SK-N-SH (cell line): ENCODE data around the gene PRLH. TPM values are rescaled to one million over a fixed set of nuclear protein-coding genes. Genes with fewer than 3 reads are reported as not detected.

ENCODE experiments used
- CTCF ChIA-PET: fragments of 300-600, 350-600 bp; formaldehyde crosslinking; extraction: SDS; loops from one replicate; lab custom pipeline; 2021; lab: Yijun Ruan, JAX
- POLR2A ChIA-PET: fragments of 350-600 bp; sonication (Branson Sonifier 250); formaldehyde crosslinking; extraction: SDS; loops from one replicate; lab custom pipeline; 2020; ENCODE audit warnings: antibody characterized with exemption, inconsistent platforms; lab: Yijun Ruan, JAX
- DNase-seq: peaks from one replicate; pipeline ENCODE4 v3.0.0; 2012
- H2AFZ ChIP-seq: fragments of 200-600 bp; sonication (generic); 2 replicates; pipeline ENCODE4 v1.8.1; 2016; ENCODE audit warnings: antibody characterized with exemption, mild to moderate bottlenecking, low read depth
- H3F3A ChIP-seq: fragments of 200-600 bp; sonication (generic); replicated peaks from 2 replicates; pipeline ENCODE3; 2016; ENCODE audit warnings: antibody characterized with exemption, mild to moderate bottlenecking; ENCODE audit not compliant: insufficient read depth
- H3K27ac ChIP-seq, 2 experiments: fragments of 200-500 bp in 1 of 2; fragments of 200-600 bp in 1 of 2; sonication (Bioruptor generic) in 1 of 2; sonication (generic), shearing (Covaris generic) in 1 of 2; 2 replicates each; pipeline versions ENCODE4 v1.5.1 to v1.6.1; 2014 to 2016; ENCODE audit warnings: low read depth in 2 of 2, inconsistent platforms in 1 of 2, low read length in 1 of 2, mild to moderate bottlenecking in 1 of 2, mixed read lengths in 1 of 2
- H3K27me3 ChIP-seq: fragments of 200-600 bp; sonication (generic), shearing (Covaris generic); 2 replicates; pipeline ENCODE4 v1.6.1; 2016; ENCODE audit warnings: mixed run types; ENCODE audit not compliant: insufficient read depth
- H3K36me3 ChIP-seq, 2 experiments: fragments of 200-500 bp in 1 of 2; fragments of 200-600 bp in 1 of 2; sonication (Bioruptor generic) in 1 of 2; sonication (generic) in 1 of 2; replicated peaks in 1 of 2; 2 replicates each; pipeline versions ENCODE3 to v1.5.1; 2014 to 2016; ENCODE audit warnings: low read length in 1 of 2, mild to moderate bottlenecking in 1 of 2; ENCODE audit not compliant: insufficient read depth in 2 of 2, control insufficient read depth in 1 of 2
- H3K4me1 ChIP-seq, 2 experiments: fragments of 200-500 bp in 1 of 2; fragments of 200-600 bp in 1 of 2; sonication (Bioruptor generic) in 1 of 2; sonication (generic), shearing (Covaris generic) in 1 of 2; 2 replicates each; pipeline versions ENCODE4 v1.5.1 to v1.6.1; 2014 to 2016; ENCODE audit warnings: low read depth in 1 of 2, low read length in 1 of 2, mixed run types in 1 of 2; ENCODE audit not compliant: insufficient read depth in 2 of 2, control insufficient read depth in 1 of 2
- H3K4me2 ChIP-seq: fragments of 200-600 bp; sonication (generic), shearing (Covaris generic); 2 replicates; pipeline ENCODE4 v1.6.1; 2017; ENCODE audit warnings: mixed run types
- H3K4me3 ChIP-seq, 2 experiments: fragments of 200-500 bp in 1 of 2; fragments of 200-600 bp in 1 of 2; sonication (Bioruptor generic) in 1 of 2; sonication (generic), shearing (Covaris generic) in 1 of 2; 2 replicates each; pipeline versions ENCODE4 v1.5.1 to v1.8.1; 2014 to 2016; ENCODE audit warnings: low read depth in 2 of 2, inconsistent platforms in 1 of 2, low read length in 1 of 2, mild to moderate bottlenecking in 1 of 2, mixed read lengths in 1 of 2, moderate library complexity in 1 of 2
- H3K79me2 ChIP-seq: fragments of 200-600 bp; sonication (generic); 2 replicates; pipeline ENCODE4 v1.8.1; 2017; ENCODE audit warnings: mild to moderate bottlenecking; ENCODE audit not compliant: insufficient read depth
- H3K9ac ChIP-seq: fragments of 200-600 bp; sonication (generic); 2 replicates; pipeline ENCODE4 v1.6.1; 2017; ENCODE audit warnings: mixed run types
- H3K9me2 ChIP-seq: fragments of 200-600 bp; sonication (generic); 2 replicates; pipeline ENCODE4 v1.6.1; 2017; ENCODE audit warnings: mixed run types
- H3K9me3 ChIP-seq: fragments of 200-600 bp; sonication (generic); 2 replicates; pipeline ENCODE4 v1.6.1; 2017; ENCODE audit warnings: mixed run types, mild to moderate bottlenecking, moderate library complexity
- H4K20me1 ChIP-seq: fragments of 200-600 bp; sonication (generic); 2 replicates; pipeline ENCODE4 v1.6.1; 2017; ENCODE audit warnings: mild to moderate bottlenecking, mixed run types; ENCODE audit not compliant: insufficient read depth
- EP300 ChIP-seq, 2 experiments: IDR thresholded peaks; 2 replicates each; pipeline versions ENCODE4 v1.4.0 to v1.6.1; 2012; ENCODE audit warnings: borderline replicate concordance in 1 of 2, low read depth in 1 of 2, low read length in 1 of 2
- FOXJ3 ChIP-seq: sonication (generic); formaldehyde crosslinking; IDR thresholded peaks from 2 replicates; pipeline ENCODE4 v1.5.1; 2020; ENCODE audit warnings: mild to moderate bottlenecking, missing genetic modification reagents
- GABPA ChIP-seq: IDR thresholded peaks from 2 replicates; pipeline ENCODE4 v1.4.0; 2012; ENCODE audit warnings: low read depth, mild to moderate bottlenecking
- GATA2 ChIP-seq: sonication (generic); formaldehyde crosslinking; IDR thresholded peaks from 2 replicates; pipeline ENCODE4 v1.5.0; 2020; ENCODE audit warnings: mild to moderate bottlenecking, missing genetic modification reagents
- JUND ChIP-seq: IDR thresholded peaks from 2 replicates; pipeline ENCODE4 v1.4.0; 2012
- RXRA ChIP-seq: IDR thresholded peaks from 2 replicates; pipeline ENCODE4 v1.4.0; 2012; ENCODE audit warnings: low read depth, mild to moderate bottlenecking, borderline replicate concordance
- SMC3 ChIP-seq: IDR thresholded peaks from 2 replicates; pipeline ENCODE4 v1.6.1; 2012; ENCODE audit warnings: low read depth, low read length, improper control_type of control experiment
- TAF1 ChIP-seq: IDR thresholded peaks from 2 replicates; pipeline ENCODE4 v1.6.1; 2012; ENCODE audit warnings: low read depth, mild to moderate bottlenecking, low read length, moderate library complexity, borderline replicate concordance
- TEAD4 ChIP-seq: IDR thresholded peaks from 2 replicates; pipeline ENCODE4 v1.4.0; 2012; ENCODE audit warnings: mild to moderate bottlenecking, borderline replicate concordance; ENCODE audit not compliant: insufficient read depth
- WGBS: methylation state at CpG from one replicate; pipeline ENCODE4 v1.1.6; 2017; ENCODE audit warnings: low lambda C conversion rate; 5-methylcytosine and 5-hydroxymethylcytosine counted together
- polyA plus RNA-seq, 3 experiments: library from polyadenylated mRNA; depleted of rRNA; stranded (reverse); fragments of >200 nt; gene quantifications; 2 replicates each; pipeline ENCODE4 v1.2.3, GENCODE V29; 2012
- TF ChIP-seq, protein P1 (sequence below): fragments of 150-350 bp; IDR thresholded peaks from 2 replicates; pipeline ENCODE4 v1.6.1; 2017; ENCODE audit warnings: antibody characterized with exemption, low read length, low read depth, borderline replicate concordance
- TF ChIP-seq, protein P2 (sequence below): IDR thresholded peaks from 2 replicates; pipeline ENCODE4 v1.6.1; 2012; ENCODE audit warnings: mild to moderate bottlenecking, low read depth, low read length, moderate library complexity
- TF ChIP-seq, protein P3 (sequence below): fragments of 150-350 bp; IDR thresholded peaks from 2 replicates; pipeline ENCODE4 v1.6.1; 2016; ENCODE audit warnings: mild to moderate bottlenecking, low read depth, low read length

Gene PRLH
- polyA plus RNA-seq, 1 of the 3 experiments (the other 2 are of a cell fraction), result not detected

DNA sequence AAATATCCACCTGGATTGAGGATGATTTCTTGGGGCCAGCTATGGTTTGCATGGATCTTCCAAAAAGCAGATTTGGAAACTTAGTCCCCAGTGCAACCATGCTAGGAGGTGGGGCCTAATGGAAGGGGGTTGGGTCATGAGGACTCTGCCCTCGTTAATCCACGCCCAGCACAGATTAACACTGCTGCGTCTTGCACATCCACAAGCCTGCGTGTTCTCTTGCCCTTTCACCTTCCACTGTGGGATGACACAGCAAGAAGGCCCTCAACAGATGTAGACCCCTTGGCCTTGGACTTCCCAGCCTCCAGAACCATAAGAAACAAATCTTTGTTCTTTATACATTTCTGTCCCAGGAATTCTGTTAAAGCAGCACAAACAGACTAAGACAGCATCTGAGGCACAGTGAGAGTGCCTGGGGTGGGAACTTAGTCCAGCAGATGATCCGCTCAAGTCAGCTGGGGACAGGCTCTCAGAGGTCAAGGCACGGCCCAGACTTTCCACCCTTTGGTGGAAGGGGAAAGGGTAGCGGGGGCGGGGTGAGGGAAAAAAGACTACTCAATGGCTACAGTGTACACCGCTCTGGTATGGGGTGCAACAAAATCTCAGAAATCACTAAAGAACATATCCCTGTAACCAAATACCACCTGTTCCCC, 21.8 kb downstream of the PRLH start:
- H3K9me3 ChIP-seq, result no peaks in the 10 kb centered on the region
- H3K79me2 ChIP-seq, result no peaks in the 10 kb centered on the region
- H3K9me2 ChIP-seq, result no peaks in the 10 kb centered on the region
- H3K27ac ChIP-seq, result no peak overlapping the region
- peaks cover 3% of the 10 kb centered on the region for H3F3A ChIP-seq
- H3K4me2 ChIP-seq, result no peak overlapping the region
- H3K36me3 ChIP-seq, result no peaks in the 10 kb centered on the region
- peaks cover 8 to 10% of the 10 kb centered on the region in 2 experiments; a peak in 1 of 4 replicates for H3K4me1 ChIP-seq
- H4K20me1 ChIP-seq, result no peaks in the 10 kb centered on the region
- H3K27me3 ChIP-seq, result no peaks in the 10 kb centered on the region
- no peak overlapping the region for H2AFZ ChIP-seq
- ChIA-PET POLR2A (no interaction called here), CTCF (interaction anchor here (1.4 to 8.6 kb wide), 2 partner anchors 16 to 75 kb away, joined by 3 to 81 read pairs; no protein-coding TSS in a partner anchor)
- no peak overlapping the region for H3K9ac ChIP-seq
- no peak for DNase-seq
- TF ChIP-seq, protein P1, sequence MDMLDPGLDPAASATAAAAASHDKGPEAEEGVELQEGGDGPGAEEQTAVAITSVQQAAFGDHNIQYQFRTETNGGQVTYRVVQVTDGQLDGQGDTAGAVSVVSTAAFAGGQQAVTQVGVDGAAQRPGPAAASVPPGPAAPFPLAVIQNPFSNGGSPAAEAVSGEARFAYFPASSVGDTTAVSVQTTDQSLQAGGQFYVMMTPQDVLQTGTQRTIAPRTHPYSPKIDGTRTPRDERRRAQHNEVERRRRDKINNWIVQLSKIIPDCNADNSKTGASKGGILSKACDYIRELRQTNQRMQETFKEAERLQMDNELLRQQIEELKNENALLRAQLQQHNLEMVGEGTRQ, result no peak
- no peak for TF ChIP-seq RXRA
- no peak for TF ChIP-seq JUND
- TF ChIP-seq GABPA, result no peak
- no peak overlapping the region for H3K4me3 ChIP-seq
- 95% methylated on average over 9 of the region's 9 CpGs for WGBS

DNA sequence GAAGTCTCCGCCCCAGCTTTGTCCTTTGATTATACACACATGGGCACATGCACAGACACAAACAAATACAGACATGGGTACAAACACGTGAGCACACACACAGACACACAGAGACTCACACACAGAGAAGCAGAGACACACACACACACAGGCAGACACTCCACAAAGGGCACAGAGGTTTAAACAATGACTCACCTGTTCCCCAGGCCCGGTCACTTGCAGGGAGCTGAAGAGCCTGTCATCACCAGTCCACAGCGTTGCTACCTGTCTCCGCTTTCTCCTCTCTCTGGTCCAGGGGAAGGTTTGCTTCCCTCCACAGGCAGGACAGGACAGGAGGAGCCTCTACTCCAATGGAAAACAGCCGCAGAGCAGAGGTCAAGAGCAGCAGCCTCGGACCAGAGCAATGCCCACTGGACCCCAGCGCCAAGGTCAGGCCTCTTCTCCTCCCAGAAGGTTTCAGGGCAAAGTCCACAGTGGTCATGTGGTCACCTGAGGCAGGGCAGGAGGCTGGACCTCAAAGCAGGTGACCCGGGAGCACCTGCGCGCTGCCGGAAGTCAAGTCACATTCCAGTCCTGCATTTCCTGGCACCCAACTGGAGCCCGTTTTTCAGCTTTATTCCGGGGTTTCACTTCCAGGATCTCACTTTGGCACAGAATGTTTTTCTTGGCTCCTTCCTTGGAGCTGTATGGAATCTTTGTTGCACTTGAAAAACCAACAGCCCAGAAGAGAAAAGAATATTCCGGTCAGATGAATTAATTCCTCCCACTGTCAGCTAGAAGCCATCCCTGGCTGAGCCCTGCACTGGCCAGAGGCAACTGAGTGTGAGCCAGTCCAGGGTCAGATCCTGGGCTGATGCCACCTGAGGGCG, 24.1 kb downstream of the PRLH start, which contains the start of gene RAB17:
Gene RAB17 (minus strand): TSS at position 463 of the 869 bp plus-strand sequence. CDS start 4,580 bp downstream, outside the sequence.
- no peak for DNase-seq
- no peak within 1 kb of the TSS for H3K27ac ChIP-seq
- H3K4me2 ChIP-seq, result no peak within 1 kb of the TSS
- peaks cover 3% of the 10 kb centered on the region for H3F3A ChIP-seq
- H4K20me1 ChIP-seq, result no peaks in the 10 kb centered on the region
- ChIA-PET POLR2A (no interaction called here), CTCF (interaction anchor here (1.2 kb wide), 1 partner anchor 83 kb away, joined by 5 read pairs; no protein-coding TSS in a partner anchor)
- no peaks in the 10 kb centered on the region for H3K27me3 ChIP-seq
- H3K4me3 ChIP-seq, result no peak within 1 kb of the TSS
- no peak for TF ChIP-seq TEAD4
- no peak for TF ChIP-seq EP300 (IDR thresholded peaks at IDR 0.05; ENCODE audit: borderline replicate concordance in 1 of 2, low read depth in 1 of 2, low read length in 1 of 2)
- TF ChIP-seq, protein P2, sequence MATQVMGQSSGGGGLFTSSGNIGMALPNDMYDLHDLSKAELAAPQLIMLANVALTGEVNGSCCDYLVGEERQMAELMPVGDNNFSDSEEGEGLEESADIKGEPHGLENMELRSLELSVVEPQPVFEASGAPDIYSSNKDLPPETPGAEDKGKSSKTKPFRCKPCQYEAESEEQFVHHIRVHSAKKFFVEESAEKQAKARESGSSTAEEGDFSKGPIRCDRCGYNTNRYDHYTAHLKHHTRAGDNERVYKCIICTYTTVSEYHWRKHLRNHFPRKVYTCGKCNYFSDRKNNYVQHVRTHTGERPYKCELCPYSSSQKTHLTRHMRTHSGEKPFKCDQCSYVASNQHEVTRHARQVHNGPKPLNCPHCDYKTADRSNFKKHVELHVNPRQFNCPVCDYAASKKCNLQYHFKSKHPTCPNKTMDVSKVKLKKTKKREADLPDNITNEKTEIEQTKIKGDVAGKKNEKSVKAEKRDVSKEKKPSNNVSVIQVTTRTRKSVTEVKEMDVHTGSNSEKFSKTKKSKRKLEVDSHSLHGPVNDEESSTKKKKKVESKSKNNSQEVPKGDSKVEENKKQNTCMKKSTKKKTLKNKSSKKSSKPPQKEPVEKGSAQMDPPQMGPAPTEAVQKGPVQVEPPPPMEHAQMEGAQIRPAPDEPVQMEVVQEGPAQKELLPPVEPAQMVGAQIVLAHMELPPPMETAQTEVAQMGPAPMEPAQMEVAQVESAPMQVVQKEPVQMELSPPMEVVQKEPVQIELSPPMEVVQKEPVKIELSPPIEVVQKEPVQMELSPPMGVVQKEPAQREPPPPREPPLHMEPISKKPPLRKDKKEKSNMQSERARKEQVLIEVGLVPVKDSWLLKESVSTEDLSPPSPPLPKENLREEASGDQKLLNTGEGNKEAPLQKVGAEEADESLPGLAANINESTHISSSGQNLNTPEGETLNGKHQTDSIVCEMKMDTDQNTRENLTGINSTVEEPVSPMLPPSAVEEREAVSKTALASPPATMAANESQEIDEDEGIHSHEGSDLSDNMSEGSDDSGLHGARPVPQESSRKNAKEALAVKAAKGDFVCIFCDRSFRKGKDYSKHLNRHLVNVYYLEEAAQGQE, result no peak
- no peak for TF ChIP-seq SMC3
- TF ChIP-seq FOXJ3 (CRISPR knock-in tag), result no peak
- TF ChIP-seq, protein P3, sequence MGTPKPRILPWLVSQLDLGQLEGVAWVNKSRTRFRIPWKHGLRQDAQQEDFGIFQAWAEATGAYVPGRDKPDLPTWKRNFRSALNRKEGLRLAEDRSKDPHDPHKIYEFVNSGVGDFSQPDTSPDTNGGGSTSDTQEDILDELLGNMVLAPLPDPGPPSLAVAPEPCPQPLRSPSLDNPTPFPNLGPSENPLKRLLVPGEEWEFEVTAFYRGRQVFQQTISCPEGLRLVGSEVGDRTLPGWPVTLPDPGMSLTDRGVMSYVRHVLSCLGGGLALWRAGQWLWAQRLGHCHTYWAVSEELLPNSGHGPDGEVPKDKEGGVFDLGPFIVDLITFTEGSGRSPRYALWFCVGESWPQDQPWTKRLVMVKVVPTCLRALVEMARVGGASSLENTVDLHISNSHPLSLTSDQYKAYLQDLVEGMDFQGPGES, result no peak
- TF ChIP-seq GATA2 (CRISPR knock-in tag), result no peak
- no peak for TF ChIP-seq TAF1
- H3K36me3 ChIP-seq, result no peaks in the 10 kb centered on the region
- H3K4me1 ChIP-seq, result peaks cover 3 to 8% of the 10 kb centered on the region in 2 experiments; a peak in 1 of 4 replicates
- no peak within 1 kb of the TSS for H3K9ac ChIP-seq
- H3K9me3 ChIP-seq, result no peaks in the 10 kb centered on the region
- WGBS, result 65% methylated on average over 11 of the region's 16 CpGs
- H3K9me2 ChIP-seq, result no peaks in the 10 kb centered on the region
- no peak within 1 kb of the TSS for H2AFZ ChIP-seq
- H3K79me2 ChIP-seq, result no peaks in the 10 kb centered on the region
